DMS153 (cell line): ENCODE measurements around the gene IL10RA.

Experiments
- DNase-seq: peaks from one replicate; lab custom pipeline; 2025; lab: John Stamatoyannopoulos, UW

IL10RA gene

DNA sequence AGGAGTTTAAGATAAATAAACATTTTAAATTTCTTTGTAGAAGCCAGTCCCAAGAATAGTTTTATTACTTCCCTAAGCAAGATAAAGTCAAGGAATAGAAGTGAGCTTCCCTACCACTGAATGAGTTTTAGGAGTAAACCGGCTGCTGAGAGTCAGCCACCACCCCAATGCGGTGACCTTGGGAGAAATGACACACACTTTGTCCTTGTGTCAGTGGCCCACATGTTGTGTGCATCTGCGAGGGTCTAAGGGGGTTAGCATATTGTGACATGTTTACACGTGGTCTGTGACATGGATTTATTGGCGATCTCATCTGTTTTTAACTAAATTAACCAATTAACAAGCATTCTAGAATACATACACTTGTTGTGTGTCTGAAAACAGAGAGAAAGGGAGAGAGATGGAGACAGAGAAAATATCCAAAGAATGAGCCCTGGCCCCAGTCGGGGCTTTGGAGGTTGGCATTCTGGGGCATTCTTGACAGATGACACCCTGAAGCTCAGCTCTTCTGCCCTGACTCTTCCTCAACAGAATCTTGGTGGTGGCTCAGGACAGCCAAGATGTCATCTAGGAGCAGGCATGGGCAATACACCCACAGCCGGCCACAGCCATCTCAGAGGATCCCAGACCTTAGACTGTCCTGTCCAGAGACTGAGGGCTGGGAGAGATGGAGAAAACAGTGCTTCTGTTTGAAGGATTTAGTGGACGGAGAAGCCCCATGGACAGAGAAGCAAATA lies 60.9 kb downstream of the IL10RA start:
- no peak for DNase-seq

DNA sequence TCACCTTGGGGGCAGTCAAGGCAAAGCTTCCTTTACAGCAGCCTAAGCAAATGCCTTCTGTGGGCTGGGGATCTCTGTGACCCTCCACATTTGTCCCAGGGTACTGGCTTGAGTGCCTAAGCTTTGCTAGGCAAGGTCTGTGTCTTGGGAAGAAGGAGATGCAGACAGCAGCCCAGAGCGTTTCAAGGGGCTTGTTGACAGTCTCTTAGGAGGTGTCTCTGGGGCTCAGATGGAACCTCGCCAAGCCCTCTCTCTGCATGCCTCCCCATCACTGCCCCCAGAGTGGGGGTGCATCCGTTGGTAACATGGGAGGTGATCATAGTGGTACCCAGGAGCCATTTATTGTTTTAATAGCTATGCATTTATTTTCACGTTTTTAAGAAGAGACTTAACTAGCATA lies 61.6 kb downstream of the IL10RA start:
- no peak for DNase-seq

DNA sequence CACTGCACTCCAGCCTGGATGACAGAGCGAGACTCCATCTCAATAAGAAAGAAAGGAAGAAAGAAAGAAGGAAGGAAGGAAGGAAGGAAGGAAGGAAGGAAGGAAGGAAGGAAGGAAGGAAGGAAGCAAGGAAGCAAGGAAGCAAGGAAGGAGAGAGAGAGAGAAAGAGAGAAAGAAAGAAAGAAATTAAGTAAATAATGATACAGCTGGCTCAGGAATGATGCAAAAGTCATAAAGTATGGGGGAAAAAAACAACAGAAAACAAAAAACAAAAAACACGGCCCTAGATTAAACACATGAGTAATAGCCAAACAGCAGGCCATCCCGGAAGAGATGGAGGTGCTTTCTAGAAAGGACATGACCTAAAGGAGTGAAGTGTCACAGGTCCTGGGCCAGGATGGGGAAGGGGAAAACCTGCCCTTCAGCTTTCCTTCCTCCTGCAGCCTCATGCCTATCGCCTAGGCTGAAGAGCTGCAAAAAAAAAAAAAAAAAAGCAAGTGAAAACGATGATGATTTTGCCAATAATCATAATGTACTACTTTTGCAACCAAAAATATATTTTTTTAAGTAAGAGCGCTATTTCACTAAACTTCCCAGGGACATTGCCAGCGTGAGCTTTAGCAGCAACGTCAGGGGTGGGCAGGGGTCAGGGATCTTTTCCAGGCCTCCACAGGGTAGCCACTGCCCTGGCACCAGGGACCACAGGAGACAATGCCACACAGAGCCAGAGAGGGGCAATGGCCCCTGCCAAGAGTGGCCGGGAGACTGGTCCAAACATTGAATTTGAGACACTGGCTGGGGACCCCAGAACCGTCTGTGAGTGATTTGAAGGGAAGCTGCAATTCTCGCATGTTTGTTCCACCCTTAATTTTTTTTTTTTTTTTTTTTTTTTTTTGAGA lies 62.5 kb downstream of the IL10RA start:
- DNase-seq, result no peak

DNA sequence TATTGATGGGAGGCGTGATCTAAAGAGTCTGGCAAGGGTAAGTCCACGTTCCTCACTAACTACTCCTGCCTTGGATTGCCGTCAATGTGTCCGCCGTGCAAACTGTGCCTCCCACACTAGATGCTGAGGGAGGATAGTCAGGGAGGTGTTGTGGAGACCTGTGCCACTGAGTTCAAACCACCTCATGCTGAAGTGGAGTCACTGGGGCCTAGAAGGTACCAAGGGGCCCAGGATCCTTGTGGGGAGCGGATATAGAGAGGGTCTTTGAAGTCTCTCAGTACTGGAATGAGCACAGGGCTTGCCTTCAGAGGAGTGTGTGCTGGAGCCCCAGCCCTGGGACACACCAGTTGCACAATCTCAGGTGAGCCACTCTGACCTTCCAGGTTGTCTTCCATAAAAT lies 63.6 kb downstream of the IL10RA start:
- no peak for DNase-seq

DNA sequence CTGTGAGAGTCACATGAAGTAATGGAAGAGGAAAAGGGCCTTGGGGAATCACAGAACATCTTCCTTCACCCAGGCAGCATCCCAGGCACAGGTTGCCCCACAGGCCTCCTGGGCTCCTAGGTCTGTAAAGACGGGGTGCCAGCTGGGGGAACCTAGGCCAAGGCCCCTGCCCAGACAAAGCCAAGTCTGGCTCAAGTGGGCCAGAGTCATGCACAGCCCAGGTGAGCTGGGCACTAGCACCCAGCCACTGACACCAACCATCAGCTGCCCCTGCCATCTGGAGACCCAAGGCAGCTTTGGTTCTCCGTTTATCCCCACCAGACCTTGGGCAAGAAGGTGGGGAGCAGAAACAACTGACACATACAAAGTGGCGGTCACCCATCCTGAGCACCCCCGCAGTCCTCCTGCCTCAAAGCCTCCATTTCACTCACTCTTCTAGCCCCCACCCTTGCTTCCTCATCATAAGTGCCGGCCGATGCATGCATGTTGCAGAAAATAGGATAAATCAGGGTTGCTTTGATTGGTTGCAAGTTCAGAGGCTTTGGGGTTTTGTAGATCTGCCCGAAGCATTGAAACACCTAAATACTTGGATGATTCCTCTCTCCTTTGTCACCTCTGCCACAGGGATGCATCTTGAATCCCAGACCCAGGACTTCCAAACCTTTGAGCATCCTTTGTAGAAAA lies 64.2 kb downstream of the IL10RA start:
- DNase-seq, result no peak
